ENCODE data around the gene PMAIP1. TPM values are rescaled to one million over a fixed set of nuclear protein-coding genes. Genes with fewer than 3 reads are reported as not detected.

The PMAIP1 gene
- 1.7 and 1.9 TPM in 2 replicates for total RNA-seq

GRCh38 chr18:59899298-59900221 is at the start of gene PMAIP1:
Gene PMAIP1 (plus strand): TSS chr18:59899996. CDS start chr18:59900178, 182 bp downstream.

Other genes starting within 250 kb of the PMAIP1 start
- 26.0 and 38.0 TPM in 2 replicates for gene CCBE1, start 202.6 kb upstream of the PMAIP1 start, total RNA-seq

Data from aortic smooth muscle cell (primary cell).